GM04503 (cell line): ENCODE data around the gene TIMP2.
"Not testable (repeated sequence)": the region's sequence is repeated elsewhere in the genome, so short reads cannot be mapped to it uniquely, and the experiment has no call there.

ENCODE experiments used
- DNase-seq: peaks from one replicate; pipeline ENCODE4 v3.0.0-alpha.2; 2012; ENCODE audit warnings: low read depth

The TIMP2 gene

GRCh38 chr17:78904371-78904770 is 20.8 kb downstream of the TIMP2 start:
- DNase-seq: no peak

DNA sequence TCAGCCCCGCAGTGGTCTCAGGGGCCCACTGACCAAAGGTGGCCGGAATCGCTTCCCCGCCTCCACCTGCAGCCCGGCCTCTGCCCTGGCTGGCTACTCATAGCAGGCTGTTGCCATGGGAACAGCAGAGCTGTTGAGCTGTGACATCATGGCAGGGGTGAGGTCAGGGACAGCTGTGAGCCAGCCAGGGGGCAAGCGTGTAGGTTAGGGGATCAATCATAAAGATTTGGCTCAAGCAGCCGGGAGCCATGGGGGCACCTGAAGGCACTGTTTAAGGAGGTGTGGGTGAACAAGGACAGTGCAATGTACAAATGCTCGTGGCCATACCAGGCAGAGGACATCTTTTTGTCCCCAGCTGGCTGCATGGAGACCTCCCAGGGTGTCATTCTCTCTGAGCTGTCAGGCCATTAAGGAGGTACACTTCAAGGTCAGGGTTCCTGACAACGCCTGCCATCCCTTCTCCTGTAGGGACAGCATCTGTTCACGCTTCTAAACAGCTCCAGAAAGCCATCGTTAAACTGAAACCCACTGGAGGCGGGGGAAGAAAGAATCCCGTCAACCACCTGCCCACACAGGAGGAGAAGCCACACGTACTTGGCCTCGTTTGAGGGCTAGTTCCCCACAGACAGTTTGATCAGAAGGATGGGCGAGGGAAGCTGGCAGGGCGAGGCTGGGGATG is 21.9 kb downstream of the TIMP2 start, which contains the start of gene CEP295NL:
CEP295NL (minus strand) TSS at position 101 of the 679 bp plus-strand sequence. CDS start 1,373 bp downstream, outside the sequence.
- no peak for DNase-seq

DNA sequence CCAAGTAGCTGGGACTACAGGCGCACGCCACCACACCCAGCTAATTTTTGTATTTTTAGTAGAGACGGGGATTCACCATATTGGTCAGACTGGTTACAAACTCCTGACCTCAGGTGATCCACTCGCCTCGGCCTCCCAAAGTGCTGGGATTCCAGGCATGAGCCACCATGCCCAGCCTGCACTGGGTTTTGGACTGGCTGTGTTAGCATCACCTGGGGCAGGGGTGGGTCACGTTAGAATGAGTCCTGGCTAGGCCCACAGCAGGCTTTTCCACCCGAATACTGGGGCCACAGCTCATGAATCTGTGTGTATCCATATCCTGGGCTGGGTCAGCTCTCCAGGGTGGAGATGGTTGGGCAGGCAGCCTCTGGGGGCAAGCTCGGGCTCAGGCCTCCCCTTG is 23.0 kb downstream of the TIMP2 start:
- DNase-seq: not testable (repeated sequence)

- DNase-seq: no peak
Observed at GRCh38 chr17:78901806-78902205, 23.4 kb downstream of the TIMP2 start.

DNA sequence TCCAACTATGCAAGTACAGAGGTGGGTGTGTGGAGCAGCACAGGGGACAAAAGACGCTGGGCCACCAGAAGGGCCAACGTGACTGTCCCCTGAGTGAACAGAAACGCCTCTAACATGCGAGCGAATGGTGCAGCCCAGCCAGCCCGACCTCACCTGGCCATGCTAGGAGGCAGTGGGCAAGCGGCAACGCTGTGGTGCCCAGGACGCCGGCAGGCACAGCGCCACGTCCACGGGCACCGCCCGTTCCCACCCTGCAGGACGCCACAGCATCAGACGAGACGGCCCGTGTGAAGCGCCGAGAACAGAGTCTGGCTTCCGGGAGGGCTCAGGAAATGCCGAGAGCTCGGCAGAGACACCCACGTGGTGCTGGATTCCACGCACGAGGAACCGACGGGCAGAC is 24.4 kb downstream of the TIMP2 start:
- DNase-seq: no peak

DNA sequence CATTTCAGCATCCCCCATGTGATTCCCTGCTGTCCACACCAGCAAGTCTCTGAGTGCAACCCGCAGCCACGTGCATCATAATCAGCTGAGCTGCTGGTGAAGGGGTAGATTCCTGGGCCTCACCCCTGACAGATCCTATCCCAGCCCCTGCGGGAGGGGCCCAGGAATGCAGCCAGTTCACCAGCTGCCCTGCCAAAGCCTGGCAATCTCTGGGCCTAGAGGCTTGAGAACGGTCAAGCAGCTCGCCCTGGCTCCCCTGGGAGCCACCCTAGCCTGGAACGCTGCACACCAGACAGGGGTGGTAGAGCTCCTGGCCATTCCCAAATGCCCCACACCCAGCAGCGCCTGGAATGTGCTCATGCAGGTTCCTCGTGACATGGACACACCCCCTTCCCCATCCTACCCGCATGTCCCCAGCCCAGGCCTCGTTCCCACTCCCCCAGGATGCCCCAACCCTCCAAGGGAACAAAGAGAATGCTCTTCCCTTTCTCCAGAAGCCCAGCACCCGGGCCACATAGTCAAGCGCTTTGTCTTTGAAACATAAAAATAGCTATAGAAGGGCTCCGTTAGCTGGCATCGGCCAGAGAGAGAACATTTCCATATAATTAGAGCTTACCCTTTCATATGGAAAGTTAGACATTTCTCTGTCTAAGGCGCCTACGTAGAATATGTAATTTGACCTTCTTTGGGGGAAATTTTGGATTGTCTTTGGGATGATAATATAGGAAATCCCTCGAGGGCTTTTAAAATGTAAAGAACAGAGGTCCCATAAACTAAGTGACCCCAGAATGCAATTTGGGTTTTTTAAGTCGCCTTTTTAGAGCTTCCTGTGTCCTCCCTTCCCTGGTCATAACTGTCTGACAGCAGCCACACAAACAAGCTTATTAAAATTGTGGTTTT is 25.6 kb downstream of the TIMP2 start:
- DNase-seq: no peak

GRCh38 chr17:78898947-78899346 is 26.2 kb downstream of the TIMP2 start:
- no peak for DNase-seq

- DNase-seq: no peak
Observed at GRCh38 chr17:78898075-78898836, 26.9 kb downstream of the TIMP2 start.

- DNase-seq: no peak
Observed at GRCh38 chr17:78897664-78898047, 27.5 kb downstream of the TIMP2 start.

DNA sequence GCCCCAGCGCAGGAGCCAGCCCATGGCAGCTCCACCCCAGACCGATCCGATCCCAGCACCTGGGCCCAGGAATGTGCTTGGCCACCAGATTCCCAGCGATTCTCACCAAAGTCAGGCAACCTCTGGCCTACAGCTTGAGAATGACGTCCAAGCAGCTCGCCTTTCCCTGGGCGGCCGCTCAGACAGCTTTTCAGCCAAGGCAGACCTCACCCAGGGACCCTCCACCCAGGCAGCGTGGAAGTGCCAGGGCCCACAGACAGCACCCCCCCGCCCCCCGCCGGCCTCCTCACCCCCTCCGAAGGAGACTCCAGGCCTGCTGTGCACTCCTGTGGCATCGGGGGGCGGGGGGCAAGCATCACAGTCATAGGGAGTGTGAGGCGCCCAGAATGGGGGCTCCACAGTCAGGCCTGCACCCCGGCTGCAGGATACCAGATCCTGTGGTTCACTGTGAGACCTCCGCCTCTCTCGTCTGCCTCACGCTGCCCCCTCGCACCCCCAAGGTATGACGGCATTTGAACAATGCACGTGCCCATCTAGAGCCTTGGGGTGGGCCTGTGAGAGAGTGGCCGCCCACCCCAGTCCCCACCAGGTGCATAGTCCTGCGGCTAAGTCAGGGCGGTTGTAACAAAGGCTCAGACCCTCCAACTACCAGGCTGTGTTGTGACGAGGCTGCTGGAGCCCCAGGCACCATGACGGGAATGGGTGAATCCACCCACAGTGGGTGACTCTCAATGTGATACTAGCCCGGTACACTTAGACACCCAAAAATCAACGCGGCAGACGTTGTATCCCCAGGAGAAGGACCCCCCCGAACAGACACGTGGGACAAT is 28.1 kb downstream of the TIMP2 start:
- no peak for DNase-seq

- no peak for DNase-seq
Observed at GRCh38 chr17:78896091-78896833, 28.9 kb downstream of the TIMP2 start.

- DNase-seq: no peak
Observed at GRCh38 chr17:78895322-78895721, 29.9 kb downstream of the TIMP2 start.

DNA sequence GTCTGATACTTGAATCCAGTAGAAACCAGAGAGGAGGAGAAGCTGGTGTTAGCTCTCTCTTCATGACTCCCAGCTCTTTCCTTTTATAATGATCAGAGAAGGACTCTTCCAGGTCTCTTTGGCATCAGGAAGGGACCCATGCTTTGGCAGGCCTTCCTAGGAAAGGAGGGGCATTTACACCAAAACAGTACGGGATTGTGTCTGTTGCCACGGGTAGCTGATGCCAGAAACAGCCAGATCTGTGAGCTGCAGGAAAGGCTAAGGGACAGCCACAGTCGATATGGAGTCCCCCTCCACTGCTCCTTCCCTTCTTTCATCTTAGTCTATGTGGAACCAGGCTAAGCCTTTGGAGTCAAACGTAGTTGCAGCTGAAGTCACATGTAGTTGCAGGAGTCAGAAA is 31.5 kb downstream of the TIMP2 start:
- DNase-seq: no peak

GRCh38 chr17:78892936-78893379 is 32.2 kb downstream of the TIMP2 start:
- DNase-seq: no peak

GRCh38 chr17:78892520-78892919 is 32.7 kb downstream of the TIMP2 start:
- DNase-seq: no peak

GRCh38 chr17:78892062-78892456 is 33.1 kb downstream of the TIMP2 start:
- DNase-seq: no peak

- no peak for DNase-seq
Observed at GRCh38 chr17:78891406-78892061, 33.7 kb downstream of the TIMP2 start.

GRCh38 chr17:78890498-78890897 is 34.7 kb downstream of the TIMP2 start:
- no peak for DNase-seq

DNA sequence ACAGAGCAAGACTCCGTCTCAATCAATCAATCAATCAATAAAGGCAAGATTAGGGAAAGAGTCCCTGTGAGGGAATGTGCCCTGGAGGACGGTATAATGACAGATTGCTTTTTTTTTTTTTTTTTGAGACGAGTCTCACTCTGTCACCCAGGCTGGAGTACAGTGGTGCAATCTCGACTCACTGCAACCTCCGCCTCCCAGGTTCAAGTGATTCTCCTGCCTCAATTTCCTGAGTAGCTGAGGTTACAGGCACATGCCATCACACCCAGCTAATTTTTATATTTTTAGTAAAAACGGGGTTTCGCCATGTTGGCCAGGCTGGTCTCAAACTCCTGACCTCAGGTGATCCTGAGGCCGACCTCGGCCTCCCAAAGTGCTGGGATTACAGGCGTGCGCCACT is 35.1 kb downstream of the TIMP2 start:
- not testable (repeated sequence) for DNase-seq

DNA sequence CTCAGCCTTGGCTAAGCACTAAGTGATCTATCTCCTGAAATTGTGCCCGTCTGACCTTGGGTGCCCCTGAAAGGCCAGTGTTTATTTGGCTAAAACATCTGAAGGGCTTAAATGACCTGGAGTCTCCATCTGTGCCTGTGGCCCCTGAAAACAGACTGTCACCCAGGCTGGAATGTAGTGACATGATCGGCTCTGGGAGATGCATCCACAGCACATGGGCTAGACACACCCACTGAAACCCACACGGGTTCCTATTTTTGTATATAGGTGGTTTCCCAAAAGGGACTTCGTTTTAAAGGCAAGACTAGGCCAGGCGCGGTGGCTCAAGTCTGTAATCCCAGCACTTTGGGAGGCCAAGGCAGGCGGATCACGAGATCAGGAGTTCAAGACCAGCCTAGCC is 35.7 kb downstream of the TIMP2 start:
- no peak for DNase-seq
